GM10248 (cell line): ENCODE results near the gene ASB16.

Source experiments
- CTCF ChIA-PET: fragments of 300-600 bp; sonication (Branson Sonifier 250); formaldehyde crosslinking; extraction: SDS; loops from one replicate; lab custom pipeline; 2021; ENCODE audit warnings: antibody characterized with exemption; lab: Yijun Ruan, JAX
- POLR2A ChIA-PET: fragments of 350-650 bp; sonication (Branson Sonifier 250); formaldehyde crosslinking; extraction: SDS; loops from one replicate; lab custom pipeline; 2020; ENCODE audit warnings: antibody characterized with exemption; lab: Yijun Ruan, JAX
- DNase-seq: peaks from one replicate; pipeline ENCODE4 v3.0.0; 2012; ENCODE audit errors: extremely low spot score
- TF ChIP-seq, protein P1 (sequence below): IDR thresholded peaks from 2 replicates; pipeline ENCODE4 v1.5.1; 2012; ENCODE audit warnings: mild to moderate bottlenecking, low read depth; ENCODE audit errors: extremely low read depth, missing control alignments, control extremely low read depth

The ASB16 gene

DNA sequence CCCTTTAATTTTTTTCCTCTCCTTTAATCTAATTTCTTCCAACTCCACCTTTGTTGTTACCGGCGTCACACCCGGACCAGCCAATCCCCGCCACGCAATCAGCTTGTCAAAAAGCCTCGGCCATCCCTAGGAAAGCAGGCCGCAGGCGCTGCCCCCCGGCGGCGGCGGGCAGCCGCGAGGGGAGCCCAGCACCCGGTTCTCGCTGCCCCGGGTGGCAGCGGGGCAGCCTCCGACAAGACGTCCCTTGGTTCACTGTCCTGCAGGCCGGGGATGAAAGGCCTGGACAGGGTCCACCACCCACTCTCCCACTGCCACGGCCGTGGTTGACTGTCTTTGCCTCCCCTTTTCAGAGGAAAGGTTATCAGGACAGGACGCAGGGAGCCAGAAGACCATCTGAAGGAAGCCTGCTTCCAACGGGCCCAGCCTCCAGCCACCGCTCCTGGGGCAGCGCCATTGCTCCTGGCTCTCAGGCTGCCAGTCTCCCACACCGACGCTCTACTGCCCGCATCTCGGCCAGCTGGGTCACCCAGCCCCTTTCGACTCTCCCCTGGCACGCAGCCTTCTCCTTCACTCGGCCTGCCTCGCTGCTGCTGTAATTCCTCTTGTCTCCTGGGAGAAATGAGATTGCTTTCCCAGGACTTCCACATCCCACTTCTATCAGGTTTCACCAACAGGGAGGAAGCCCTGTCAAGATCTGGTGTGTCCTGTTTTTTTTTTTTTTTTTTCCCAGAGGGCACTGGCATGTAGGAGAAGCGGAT is 51.8 kb downstream of the ASB16 start:
- TF ChIP-seq, protein P1, sequence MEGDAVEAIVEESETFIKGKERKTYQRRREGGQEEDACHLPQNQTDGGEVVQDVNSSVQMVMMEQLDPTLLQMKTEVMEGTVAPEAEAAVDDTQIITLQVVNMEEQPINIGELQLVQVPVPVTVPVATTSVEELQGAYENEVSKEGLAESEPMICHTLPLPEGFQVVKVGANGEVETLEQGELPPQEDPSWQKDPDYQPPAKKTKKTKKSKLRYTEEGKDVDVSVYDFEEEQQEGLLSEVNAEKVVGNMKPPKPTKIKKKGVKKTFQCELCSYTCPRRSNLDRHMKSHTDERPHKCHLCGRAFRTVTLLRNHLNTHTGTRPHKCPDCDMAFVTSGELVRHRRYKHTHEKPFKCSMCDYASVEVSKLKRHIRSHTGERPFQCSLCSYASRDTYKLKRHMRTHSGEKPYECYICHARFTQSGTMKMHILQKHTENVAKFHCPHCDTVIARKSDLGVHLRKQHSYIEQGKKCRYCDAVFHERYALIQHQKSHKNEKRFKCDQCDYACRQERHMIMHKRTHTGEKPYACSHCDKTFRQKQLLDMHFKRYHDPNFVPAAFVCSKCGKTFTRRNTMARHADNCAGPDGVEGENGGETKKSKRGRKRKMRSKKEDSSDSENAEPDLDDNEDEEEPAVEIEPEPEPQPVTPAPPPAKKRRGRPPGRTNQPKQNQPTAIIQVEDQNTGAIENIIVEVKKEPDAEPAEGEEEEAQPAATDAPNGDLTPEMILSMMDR: no peak
- CTCF ChIA-PET: interaction anchor here (0.7 to 15.0 kb wide), 15 partner anchors 9 to 130 kb away, joined by 3 to 234 read pairs (median 3); partner anchors contain the start of gene GRN
- POLR2A ChIA-PET: interaction anchor here (0.5 to 1.2 kb wide), 6 partner anchors 23 to 1214 kb away, joined by 3 to 7 read pairs (median 4); partner anchors contain the start of gene ATXN7L3
- peak; percentile 75 for DNase-seq

- TF ChIP-seq, protein P1: no peak
- ChIA-PET POLR2A (no interaction called here), CTCF (interaction anchor here (0.7 to 1.2 kb wide), 2 partner anchors 8 to 14 kb away, joined by 3 to 4 read pairs; no protein-coding TSS in a partner anchor)
- DNase-seq: no peak
Measured at GRCh38 chr17:44223541-44224071, 53.1 kb downstream of the ASB16 start.
